Endometrial microvascular endothelial cells (primary cell): ENCODE measurements around the gene CYP1B1. TPM values are rescaled to one million over a fixed set of nuclear protein-coding genes. Genes with fewer than 3 reads are reported as not detected.
"Not testable (repeated sequence)": the region's sequence is repeated elsewhere in the genome, so short reads cannot be mapped to it uniquely, and the experiment has no call there.

Experiments used
- in situ Hi-C: cut with HindIII; loops from 2 replicates; pipeline ENCODE4 v1.10.0; 2017; ENCODE audit warnings: low sequenced_read_pairs, low pct_unique_long_range_greater_than_20kb; ENCODE audit errors: inconsistent ontology term
- total RNA-seq: library from RNA; depleted of rRNA; stranded (reverse); fragments of >200 nt; gene quantifications from one replicate; pipeline ENCODE4 v1.2.3, GENCODE V29; 2015; ENCODE audit errors: inconsistent ontology term

CYP1B1 gene
- total RNA-seq, 1 donor from 2014 or later = 0.28 TPM

DNA sequence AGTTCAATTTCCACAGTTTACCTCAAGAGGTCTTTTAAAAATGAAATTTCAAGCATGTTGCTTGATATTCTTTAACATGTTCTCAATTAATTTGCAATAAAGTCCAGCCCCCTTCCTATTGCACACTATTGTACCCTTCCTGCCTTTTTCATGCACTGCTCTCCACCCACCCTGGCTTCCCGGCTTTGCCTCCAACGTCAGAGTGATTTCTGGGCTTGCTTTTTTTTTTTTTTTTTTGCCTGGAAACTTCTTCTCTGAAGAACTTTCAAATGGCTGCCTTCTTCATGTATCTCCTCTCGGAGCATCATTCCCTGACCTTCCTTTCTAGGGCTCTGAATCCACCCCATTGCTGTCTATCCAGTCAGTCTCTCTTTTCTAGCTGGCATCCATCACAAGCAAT lies 24.4 kb upstream of the CYP1B1 start:
- in situ Hi-C loops = no loop called here

DNA sequence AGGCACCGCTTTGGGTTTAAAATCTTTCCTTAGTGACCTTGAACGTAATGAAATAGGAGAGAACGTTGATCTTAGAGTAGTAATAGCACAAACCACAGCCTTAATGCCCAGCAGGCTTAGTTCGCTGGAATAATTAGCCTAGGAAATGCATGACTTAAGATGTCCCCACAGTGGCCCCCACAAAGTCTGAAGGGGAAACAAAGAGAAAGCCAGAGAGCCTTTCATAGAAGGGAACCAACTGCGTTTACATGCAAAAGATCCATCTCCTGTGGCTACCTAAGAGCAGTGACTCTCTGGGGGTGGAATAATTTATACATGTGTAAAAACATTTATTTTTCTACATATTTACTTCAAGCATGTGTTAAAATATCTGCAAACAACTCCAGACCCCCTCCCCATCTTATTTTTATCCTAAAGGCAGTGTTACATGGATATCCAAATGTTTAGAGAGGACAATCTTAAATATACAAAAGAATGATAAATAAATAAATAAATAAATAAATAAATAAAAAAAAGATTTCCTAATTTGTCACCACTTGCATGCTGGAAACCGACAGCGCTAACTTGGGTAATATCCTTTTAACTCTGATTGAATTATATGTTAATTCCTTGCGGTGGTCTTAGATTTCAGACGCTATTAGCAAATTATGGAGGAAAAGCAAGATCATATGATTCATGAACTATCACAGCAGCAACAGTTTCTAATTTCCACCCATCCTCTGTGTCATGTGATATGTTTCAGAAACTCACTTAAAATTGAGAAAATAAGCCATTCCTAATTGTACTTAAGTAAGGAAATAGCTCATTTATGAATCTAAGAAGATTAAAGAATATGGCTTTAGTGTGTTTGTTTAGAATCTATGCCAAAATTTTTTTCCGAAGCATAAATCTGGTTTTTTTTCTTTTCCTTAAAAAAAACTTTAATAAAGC lies 23.4 kb upstream of the CYP1B1 start:
- in situ Hi-C loops = no loop called here

DNA sequence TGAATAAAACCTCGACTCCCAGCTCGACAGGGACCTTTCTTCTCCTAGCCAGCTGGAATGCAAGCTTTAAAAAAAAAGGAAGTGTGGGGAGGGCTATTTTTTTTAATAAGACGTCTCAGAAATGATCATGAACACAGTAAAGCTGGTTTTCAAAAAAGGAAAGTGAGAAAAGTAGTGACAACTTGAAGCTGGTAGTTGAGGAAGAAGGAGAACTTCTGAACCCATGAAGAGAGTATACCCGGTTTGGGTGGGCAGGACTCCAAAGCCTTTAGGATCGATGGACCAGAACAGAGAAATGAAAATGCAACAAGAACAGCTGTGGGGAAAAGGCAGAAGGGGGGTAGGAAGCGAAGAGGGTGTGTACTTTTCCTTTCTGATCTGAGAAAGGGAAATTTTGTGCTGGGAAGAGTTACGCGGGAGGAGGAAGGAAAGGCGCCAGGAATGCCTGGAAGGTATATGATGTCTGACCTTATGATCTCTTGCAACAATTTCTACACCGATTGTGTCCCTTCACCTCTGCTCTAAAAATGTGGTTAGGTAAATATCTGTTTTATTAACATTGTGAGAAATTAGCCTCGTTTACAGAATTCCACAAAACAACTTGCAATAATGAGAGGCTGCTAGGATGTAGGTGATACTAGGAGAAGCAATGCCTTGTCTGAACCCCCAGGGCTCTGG lies 22.6 kb upstream of the CYP1B1 start:
- in situ Hi-C loops = no loop called here

GRCh38 chr2:38097988-38098385 lies 22.0 kb upstream of the CYP1B1 start:
- in situ Hi-C loops = no loop called here

- in situ Hi-C loops = no loop called here
These were observed 21.5 kb upstream of the CYP1B1 start for GRCh38 chr2:38097258-38097987.

DNA sequence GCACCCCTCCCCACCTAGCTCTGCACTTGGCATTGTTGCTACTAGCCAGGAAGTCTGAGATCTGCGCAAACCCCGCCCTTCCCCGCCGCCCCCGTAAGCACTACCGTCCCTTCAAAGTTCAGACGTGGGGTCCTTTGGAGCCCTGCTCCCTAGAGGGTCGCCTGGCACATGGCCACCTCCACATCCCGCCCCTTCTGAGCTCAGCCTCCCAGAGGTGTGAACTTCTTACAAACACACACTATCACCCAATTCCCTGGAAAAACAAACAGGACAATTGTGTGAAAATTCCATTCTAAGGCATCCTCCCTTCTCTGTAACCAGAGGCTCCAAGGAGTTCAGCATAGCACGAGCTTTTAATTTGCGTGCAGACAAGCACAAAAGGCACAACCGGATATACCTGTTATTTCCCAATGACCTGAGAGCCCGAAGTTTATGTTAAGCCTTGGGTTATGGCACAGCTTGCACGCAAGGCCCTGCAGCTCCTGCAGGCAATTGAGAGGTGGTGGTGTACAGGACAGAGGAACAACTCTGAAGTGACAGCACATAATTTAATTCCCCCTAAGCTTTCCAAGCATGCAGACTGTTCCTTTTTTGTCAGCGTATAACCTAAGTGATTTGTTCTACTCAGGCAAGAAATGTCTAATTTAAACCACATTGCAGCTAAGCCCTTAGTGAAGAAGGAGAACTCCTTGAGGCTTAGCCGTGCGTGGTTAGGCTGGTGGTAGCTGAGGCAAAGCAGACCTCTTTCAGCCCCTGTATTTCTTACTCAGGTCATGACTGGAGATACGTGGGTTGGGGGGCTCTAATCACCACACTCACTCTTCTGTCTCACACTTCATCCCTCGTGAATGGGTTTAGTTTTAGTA lies 20.3 kb upstream of the CYP1B1 start:
- in situ Hi-C loops = no loop called here

GRCh38 chr2:38095079-38095995 lies 19.4 kb upstream of the CYP1B1 start:
- in situ Hi-C loops = no loop called here

DNA sequence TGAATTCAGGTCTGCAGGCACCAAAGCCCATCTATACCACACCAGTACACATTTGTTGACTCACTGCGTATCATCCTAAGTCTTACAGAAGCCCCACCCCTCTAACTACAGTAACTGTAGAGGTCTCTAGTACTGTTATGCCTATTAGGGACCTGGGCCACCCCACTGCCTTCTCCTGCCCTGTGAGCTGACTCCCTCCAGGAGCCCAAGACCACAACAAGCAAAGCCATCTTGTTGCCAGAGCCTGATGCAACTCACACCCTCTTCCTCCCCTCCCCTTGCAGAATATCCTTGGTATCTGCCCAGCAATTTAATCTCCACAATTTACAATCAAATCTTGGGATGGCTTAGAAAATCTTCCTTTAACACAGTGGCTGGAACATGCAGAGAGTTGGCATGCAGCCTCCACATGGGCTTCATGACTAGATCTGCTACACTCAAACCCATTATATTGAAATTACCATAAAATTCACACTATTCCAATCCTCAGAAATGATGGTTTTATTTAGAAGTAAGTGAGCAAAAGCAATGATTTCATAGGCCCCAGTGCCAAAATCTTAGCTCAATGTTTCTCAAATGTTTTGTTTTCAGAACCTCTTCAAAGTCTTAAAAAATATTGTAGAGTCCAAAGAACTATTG lies 17.7 kb upstream of the CYP1B1 start:
- in situ Hi-C loops = no loop called here

GRCh38 chr2:38092196-38092902 lies 16.4 kb upstream of the CYP1B1 start:
- in situ Hi-C loops = no loop called here

DNA sequence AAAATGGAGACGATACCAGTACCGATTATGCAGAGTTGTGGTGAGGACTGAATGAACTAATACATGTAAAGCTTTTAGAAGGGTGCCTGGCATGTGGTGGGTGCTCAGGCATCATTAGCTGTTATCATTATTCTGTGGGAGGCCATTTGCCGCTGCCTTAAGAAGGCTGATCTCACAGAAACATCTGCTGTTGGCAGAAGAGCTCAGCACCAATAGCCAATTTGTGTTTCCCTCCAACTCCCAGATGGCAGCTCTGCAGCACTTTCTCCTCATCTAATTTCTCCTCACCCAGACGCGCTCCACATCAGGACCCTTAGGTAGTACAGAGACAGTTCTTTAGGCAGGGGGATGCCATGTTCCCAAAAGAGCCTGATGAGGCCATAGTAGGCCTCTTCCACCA lies 15.8 kb upstream of the CYP1B1 start:
- in situ Hi-C loops = no loop called here

DNA sequence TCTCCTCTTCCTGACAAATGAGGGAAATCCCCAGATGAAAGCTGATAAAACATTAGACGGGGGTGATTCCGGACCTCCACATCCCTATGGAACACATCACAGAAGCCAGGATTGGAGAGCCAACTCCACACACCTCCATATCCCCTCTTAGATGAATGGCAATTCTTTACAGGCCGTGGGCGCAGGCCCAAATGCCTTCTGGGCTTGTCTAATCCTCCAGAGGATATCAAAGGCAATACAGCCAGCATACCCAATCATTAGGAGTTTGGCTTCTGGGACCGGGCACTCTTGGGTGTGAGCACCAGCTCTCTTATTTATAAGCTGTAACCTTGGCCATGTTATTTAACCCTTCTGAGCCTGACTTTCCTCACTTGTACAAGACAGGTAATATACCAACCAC lies 15.0 kb upstream of the CYP1B1 start:
- in situ Hi-C loops = no loop called here

- in situ Hi-C loops = not testable (repeated sequence)
These were observed 14.3 kb upstream of the CYP1B1 start for GRCh38 chr2:38090212-38090611.

DNA sequence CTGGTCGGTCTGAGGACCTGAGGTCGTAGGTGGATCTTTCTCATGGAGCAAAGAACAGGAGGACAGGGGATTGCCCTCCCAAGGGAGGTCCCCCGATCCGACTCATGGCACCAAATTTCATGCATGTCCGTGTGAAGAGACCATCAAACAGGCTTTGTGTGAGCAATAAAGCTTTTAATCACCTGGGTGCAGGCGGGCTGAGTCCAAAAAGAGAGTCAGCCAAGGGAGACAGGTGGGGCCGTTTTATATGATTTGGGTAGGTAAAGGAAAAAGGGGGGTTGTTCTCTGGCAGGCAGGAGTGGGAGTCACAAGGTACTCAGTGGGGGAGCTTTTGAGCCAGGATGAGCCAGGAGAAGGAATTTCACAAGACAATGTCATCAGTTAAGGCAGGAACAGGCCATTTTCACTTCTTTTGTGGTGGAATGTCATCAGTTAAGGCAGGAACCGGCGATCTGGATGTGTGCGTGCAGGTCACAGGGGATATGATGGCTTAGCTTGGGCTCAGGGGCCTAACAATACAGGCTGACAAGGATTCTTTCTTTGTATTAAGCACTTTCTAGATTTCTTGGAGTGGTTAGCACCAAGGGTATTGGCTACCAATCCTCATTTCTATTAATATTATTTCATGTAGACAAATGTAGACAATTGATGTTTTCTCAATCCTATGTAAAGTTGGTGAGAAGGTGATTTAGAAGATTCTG lies 10.2 kb upstream of the CYP1B1 start:
- in situ Hi-C loops = not testable (repeated sequence)

DNA sequence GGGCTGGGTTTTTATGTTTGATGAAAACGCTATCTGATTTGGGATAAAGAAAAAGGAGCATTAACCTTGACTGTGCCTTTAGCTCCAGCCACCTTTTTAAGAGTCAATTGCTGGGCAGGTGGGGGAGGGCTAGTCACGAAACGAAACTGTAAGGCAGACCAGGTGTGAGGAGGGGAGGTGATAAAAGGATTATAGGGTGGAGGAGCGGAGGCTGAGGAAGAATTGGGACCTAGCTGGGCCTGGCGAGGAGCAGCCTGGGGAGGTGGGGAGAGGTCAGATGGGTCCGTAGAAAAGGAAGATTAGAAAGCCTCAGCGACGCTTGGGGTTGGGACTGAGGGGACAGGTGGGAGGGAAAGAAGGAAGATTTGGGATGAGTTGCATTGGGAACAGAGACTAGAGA lies 8.6 kb upstream of the CYP1B1 start:
- in situ Hi-C loops = not testable (repeated sequence)

DNA sequence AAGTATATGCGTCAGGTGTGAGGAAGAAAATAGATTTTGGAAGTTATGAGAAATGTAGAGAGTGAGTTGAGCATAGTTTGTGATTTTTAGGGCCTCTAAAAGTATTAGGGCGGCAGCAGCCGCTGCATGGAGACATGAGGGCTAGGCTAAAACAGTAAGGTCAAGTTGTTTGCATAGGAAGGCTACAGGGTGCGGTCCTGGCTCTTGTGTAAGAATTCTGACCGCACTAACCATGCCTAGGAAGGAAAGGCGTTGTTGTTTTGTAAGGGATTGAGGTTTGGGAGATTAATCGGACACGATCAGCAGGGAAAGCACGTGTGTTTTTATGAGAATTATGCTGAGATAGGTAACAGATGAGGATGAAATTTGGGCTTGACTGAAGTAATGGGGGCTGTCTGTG lies 6.8 kb upstream of the CYP1B1 start:
- in situ Hi-C loops = not testable (repeated sequence)

GRCh38 chr2:38080346-38080745 lies 4.4 kb upstream of the CYP1B1 start:
- in situ Hi-C loops = no loop called here
